HFFc6 (cell line): ENCODE measurements around the gene BRIP1. TPM values are rescaled to one million over a fixed set of nuclear protein-coding genes. Genes with fewer than 3 reads are reported as not detected.

Experiments
- DNase-seq: peaks from one replicate; pipeline ENCODE4 v3.0.0-alpha.2; 2018
- H3K27ac Mint-ChIP-seq: 2 replicates; pipeline ENCODE4 v1.8.0; 2020; ENCODE audit warnings: mild to moderate bottlenecking, mixed read lengths
- H3K27me3 Mint-ChIP-seq: 2 replicates; pipeline ENCODE4 v1.8.0; 2021; ENCODE audit warnings: mild to moderate bottlenecking, moderate library complexity, mixed read lengths; ENCODE audit not compliant: insufficient read depth
- H3K36me3 Mint-ChIP-seq: 2 replicates; pipeline ENCODE4 v1.8.0; 2021; ENCODE audit warnings: low read depth, mixed read lengths
- H3K4me1 Mint-ChIP-seq: 2 replicates; pipeline ENCODE4 v1.8.0; 2020; ENCODE audit warnings: low read depth, mixed read lengths
- H3K4me3 Mint-ChIP-seq: 2 replicates; pipeline ENCODE4 v1.8.0; 2020; ENCODE audit warnings: mild to moderate bottlenecking, moderate library complexity, mixed read lengths
- H3K9me3 Mint-ChIP-seq: 2 replicates; pipeline ENCODE4 v1.8.0; 2020; ENCODE audit warnings: mild to moderate bottlenecking, mixed read lengths
- total RNA-seq, 6 experiments: library from RNA; stranded (reverse); fragmentation: NEBNext Ultra II Directional; extraction: Animal tissue kit (Norgen Biotek cat#: 25700); gene quantifications; 2 replicates in 1 of 6; 3 replicates in 5 of 6; pipeline ENCODE4 v1.2.3, GENCODE V29; 2021
- TF ChIP-seq, protein P1 (sequence below): fragments of 200-600 bp; sonication (generic); IDR thresholded peaks from 2 replicates; pipeline ENCODE4 v1.5.0; 2021; ENCODE audit warnings: antibody characterized with exemption, mild to moderate bottlenecking

The BRIP1 gene
- total RNA-seq, 6 experiments from 2014 or later, result 4.6 to 9.7 (median 8.5) TPM

DNA sequence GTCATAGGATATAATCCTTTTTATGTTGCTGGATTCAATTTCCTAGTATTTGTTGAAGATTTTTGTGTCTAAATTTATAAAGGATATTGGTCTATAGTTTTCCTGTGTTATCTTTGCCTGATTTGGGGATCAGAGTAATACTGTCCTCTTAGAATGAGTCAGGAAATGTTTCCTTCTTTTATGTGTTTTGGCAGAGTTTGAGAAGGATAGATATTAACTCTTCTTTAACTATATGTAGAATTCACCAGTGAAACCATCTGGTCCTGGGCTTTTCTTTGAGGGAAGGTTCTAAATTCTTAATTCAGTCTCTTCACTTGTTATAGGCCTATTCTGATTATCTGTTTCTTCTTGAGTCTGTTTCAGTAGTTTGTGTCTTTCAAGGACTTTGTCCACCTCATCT, 206.0 kb downstream of the BRIP1 start:
- peaks cover 13% of the 10 kb centered on the region for H3K36me3 Mint-ChIP-seq
- DNase-seq, result no peak
- peaks cover under 1% of the 10 kb centered on the region; the same call in 1 of the 2 replicates for H3K9me3 Mint-ChIP-seq
- no peak overlapping the region for H3K27ac Mint-ChIP-seq
- no peaks in the 10 kb centered on the region for H3K27me3 Mint-ChIP-seq
- H3K4me3 Mint-ChIP-seq, result no peak overlapping the region
- H3K4me1 Mint-ChIP-seq, result peaks cover 23% of the 10 kb centered on the region
- TF ChIP-seq, protein P1, sequence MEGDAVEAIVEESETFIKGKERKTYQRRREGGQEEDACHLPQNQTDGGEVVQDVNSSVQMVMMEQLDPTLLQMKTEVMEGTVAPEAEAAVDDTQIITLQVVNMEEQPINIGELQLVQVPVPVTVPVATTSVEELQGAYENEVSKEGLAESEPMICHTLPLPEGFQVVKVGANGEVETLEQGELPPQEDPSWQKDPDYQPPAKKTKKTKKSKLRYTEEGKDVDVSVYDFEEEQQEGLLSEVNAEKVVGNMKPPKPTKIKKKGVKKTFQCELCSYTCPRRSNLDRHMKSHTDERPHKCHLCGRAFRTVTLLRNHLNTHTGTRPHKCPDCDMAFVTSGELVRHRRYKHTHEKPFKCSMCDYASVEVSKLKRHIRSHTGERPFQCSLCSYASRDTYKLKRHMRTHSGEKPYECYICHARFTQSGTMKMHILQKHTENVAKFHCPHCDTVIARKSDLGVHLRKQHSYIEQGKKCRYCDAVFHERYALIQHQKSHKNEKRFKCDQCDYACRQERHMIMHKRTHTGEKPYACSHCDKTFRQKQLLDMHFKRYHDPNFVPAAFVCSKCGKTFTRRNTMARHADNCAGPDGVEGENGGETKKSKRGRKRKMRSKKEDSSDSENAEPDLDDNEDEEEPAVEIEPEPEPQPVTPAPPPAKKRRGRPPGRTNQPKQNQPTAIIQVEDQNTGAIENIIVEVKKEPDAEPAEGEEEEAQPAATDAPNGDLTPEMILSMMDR, result no peak

GRCh38 chr17:61656721-61657217, 206.6 kb downstream of the BRIP1 start:
- H3K36me3 Mint-ChIP-seq, result peaks cover 19% of the 10 kb centered on the region
- H3K4me3 Mint-ChIP-seq, result no peak overlapping the region
- H3K27me3 Mint-ChIP-seq, result no peaks in the 10 kb centered on the region
- H3K4me1 Mint-ChIP-seq, result peaks cover 19% of the 10 kb centered on the region
- TF ChIP-seq, protein P1, result no peak
- H3K27ac Mint-ChIP-seq, result no peak overlapping the region
- DNase-seq, result no peak
- peaks cover 6% of the 10 kb centered on the region for H3K9me3 Mint-ChIP-seq

GRCh38 chr17:61650749-61651148, 212.6 kb downstream of the BRIP1 start:
- no peak overlapping the region for H3K4me3 Mint-ChIP-seq
- H3K9me3 Mint-ChIP-seq, result peaks cover 31% of the 10 kb centered on the region
- H3K36me3 Mint-ChIP-seq, result peaks cover 42% of the 10 kb centered on the region
- TF ChIP-seq, protein P1, result no peak
- H3K27ac Mint-ChIP-seq, result no peak overlapping the region
- DNase-seq, result no peak
- no peaks in the 10 kb centered on the region for H3K27me3 Mint-ChIP-seq
- H3K4me1 Mint-ChIP-seq, result peaks cover 21% of the 10 kb centered on the region

- TF ChIP-seq, protein P1, result no peak
- DNase-seq, result no peak
- H3K4me1 Mint-ChIP-seq, result peaks cover 32% of the 10 kb centered on the region
- H3K4me3 Mint-ChIP-seq, result no peak overlapping the region
- peaks cover 31% of the 10 kb centered on the region for H3K9me3 Mint-ChIP-seq
- H3K36me3 Mint-ChIP-seq, result peaks cover 41% of the 10 kb centered on the region
- no peak overlapping the region for H3K27ac Mint-ChIP-seq
- no peaks in the 10 kb centered on the region for H3K27me3 Mint-ChIP-seq
These were observed 214.7 kb downstream of the BRIP1 start for GRCh38 chr17:61648587-61648986.

DNA sequence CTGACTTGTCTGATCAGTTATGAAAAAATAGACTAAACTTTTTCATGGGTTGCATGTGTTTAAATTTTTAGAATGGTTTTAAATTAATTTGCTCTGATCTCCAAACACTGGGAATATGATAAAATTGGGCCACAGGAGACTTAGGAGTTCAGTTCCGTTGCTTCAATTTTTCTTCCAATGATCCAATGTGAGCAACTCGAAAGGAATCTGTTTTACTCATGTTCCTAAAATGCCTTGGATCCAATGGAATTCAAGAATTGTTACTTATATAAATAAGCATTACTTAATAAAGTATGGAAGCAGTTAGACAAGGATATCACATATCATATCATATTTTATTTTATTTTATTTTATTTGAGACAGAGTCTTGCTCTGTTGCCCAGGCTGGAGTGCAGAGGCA, 216.3 kb downstream of the BRIP1 start:
- Mint-ChIP-seq H3K9me3 (peaks cover 27% of the 10 kb centered on the region), H3K4me3 (no peak overlapping the region), H3K36me3 (peaks cover 26% of the 10 kb centered on the region), H3K27ac (peak overlapping the region; percentile 68), H3K27me3 (no peaks in the 10 kb centered on the region), H3K4me1 (peaks cover 32% of the 10 kb centered on the region)
- TF ChIP-seq, protein P1, result no peak
- peak; percentile 31 for DNase-seq

- DNase-seq, result no peak
- TF ChIP-seq, protein P1, result no peak
- Mint-ChIP-seq H3K4me1 (peaks cover 32% of the 10 kb centered on the region), H3K9me3 (peaks cover 22% of the 10 kb centered on the region), H3K4me3 (no peak overlapping the region), H3K36me3 (peaks cover 20% of the 10 kb centered on the region), H3K27me3 (no peaks in the 10 kb centered on the region), H3K27ac (peak overlapping the region; percentile 62)
These were observed 216.8 kb downstream of the BRIP1 start for GRCh38 chr17:61646482-61646881.
